ENCODE results near the gene SPIN2A.

- TF ChIP-seq POLR2A (IDR thresholded peaks at IDR 0.05): no peak
- no peak for TF ChIP-seq CTCF (IDR thresholded peaks at IDR 0.05)
These were observed 35.3 kb upstream of the SPIN2A start for GRCh38 chrX:57172544-57172943.
